ENCODE measurements around the gene VAV3.

- TF ChIP-seq BCL11A (IDR thresholded peaks at IDR 0.05; ENCODE audit: low read depth, low read length) (no peak), POLR2A (IDR thresholded peaks at IDR 0.05; ENCODE audit: low read depth, low read length) (no peak), ZNF687 (IDR thresholded peaks at IDR 0.05) (no peak), CTCF (IDR thresholded peaks at IDR 0.05 in 2 of 3, conservative IDR thresholded peaks at IDR 0.05 in 1 of 3; ENCODE audit: control insufficient read depth in 2 of 3, extremely low read depth in 1 of 3, insufficient read depth in 1 of 3, low read depth in 3 of 3, low read length in 3 of 3) (no peak), DPF2 (IDR thresholded peaks at IDR 0.05) (no peak), CEBPB (IDR thresholded peaks at IDR 0.05; ENCODE audit: borderline replicate concordance in 1 of 2, low read depth in 2 of 2, low read length in 2 of 2) (no peak), SMC3 (IDR thresholded peaks at IDR 0.05; ENCODE audit: borderline replicate concordance, low read length) (no peak), NFIC (IDR thresholded peaks at IDR 0.05; ENCODE audit: low read depth, low read length) (no peak), MAX (IDR thresholded peaks at IDR 0.05; ENCODE audit: low read depth, low read length) (no peak)
Observed at GRCh38 chr1:107975851-107976250, 10.9 kb upstream of the VAV3 start.

Data from GM12878 (cell line).